Fibroblast of the conjunctiva (primary cell): ENCODE measurements around the gene APBB2.
"Not testable (repeated sequence)": the region's sequence is repeated elsewhere in the genome, so short reads cannot be mapped to it uniquely, and the experiment has no call there.

ENCODE experiments used
- DNase-seq: peaks from one replicate; pipeline ENCODE4 v3.0.0-alpha.2; 2010; ENCODE audit warnings: low read depth

The APBB2 gene

DNA sequence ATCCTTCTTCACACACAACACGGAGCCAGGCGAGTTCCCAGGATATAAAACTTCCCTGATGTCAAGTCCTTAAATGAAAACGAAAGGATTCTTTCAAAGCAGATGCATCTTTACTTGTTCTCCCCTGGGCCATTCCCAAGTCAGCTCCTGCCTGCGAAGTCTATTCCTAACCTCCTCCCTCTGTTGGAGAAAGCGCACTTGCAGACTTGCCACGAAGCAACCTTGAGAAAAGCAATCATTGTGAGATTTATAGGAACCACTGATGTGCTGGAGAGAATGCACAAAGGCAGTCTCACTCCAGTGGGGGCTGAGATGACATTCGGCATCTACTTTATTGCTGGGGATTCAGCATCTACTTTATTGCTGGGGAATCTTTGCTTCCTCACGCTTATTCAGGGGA is 308.9 kb downstream of the APBB2 start:
- no peak for DNase-seq

DNA sequence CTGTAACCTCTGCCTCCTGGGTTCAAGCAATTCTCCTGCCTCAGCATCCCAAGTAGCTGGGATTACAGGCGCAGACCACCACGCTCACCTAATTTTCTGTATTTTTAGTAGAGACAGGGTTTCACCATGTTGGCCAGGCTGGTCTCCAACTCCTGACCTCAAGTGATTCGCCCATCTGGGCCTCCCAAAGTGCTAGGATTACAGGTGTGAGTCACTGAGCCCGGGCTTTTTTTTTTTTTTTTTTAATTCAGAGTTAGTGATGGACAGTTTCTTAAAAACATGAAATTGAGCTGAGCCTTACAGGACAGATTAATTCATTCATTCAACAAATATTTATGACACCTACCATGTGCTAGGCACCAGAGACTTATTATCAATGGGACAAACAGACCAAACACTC is 313.8 kb downstream of the APBB2 start:
- DNase-seq: not testable (repeated sequence)

DNA sequence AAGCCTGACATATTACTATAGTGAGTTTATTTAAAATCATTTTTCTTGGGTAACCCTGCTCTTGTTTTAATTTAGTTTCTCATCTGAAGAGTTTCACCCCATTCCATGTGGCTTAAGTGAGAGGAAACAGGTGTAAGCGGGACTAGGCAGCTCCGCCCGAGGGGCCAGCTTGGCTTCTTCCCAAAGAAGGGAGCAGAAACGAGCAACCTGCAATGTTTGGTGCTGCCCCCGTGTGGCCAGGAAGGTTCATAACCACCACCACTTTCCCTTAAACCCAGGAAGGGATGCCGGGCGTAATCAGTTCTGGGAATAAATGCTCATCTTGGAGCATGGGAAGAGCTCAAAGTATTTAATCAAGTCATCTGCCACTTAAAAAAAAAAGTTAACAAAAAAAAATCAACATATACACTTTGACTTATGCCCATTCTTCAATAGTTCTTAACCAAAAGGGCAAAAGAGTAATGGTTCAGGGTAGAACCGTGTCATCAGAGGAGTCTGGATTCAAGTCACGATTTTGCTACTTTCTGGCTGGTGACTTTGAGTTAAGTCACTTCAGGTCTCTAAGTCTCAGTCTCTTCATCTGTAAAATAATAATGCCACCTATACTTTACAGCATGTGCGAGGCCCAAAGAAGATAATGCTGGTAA is 316.7 kb downstream of the APBB2 start:
- peak; percentile 26 for DNase-seq

DNA sequence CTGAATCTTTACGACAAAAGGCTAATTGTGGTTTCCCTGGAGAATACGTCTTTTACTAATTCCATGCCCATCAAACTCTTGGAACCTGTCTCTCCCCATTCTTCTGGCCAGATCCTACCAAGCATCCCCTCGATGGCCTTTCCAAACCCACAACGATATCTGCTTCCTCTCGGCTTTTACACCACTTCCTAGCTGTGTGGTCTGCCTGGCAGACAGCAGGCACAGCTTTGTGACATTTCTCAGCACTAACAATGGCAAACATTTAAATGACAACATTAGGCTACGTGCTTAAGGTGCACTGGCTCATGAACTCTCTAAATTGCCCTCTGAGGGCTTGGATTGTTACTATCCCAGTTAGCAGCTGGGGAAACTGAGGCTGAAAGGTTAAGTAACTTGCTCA is 323.6 kb downstream of the APBB2 start:
- DNase-seq: no peak

DNA sequence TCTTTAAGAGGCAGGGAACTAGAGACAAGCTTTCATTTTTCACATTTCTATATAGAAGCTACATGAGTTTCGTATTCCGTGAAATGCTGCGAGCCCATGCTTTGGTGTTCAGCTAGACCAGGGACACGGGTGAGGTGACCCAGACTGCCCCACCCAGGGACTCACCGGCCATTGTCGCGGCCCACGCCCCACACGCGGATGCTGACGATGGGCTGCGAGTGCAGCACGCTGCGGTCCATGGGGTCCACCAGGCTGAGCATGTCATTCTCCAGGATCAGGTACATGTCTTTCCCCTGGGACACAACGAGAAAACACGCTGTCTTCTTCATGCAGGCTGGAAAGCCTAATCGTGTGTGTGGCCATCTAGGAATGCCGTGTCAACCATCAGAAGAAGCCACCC is 324.1 kb downstream of the APBB2 start:
- no peak for DNase-seq

DNA sequence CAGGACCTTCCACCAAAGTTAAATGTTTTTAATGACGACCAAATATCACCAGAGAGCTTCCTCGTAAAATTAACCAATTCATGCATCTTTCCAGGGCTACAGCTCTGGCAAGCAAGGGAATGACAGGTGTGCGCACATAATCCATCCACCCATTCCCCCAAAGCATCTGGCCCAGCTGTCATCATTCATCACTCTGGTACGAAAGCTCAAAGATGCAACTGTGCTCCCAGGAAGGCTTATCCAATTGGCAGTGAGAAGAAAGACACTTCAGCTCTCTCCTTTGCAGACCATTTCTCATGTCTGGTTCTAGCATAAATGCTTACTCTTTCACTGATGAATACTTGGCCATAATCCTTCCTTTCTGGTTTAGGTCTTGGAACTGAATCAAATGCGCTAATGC is 325.4 kb downstream of the APBB2 start:
- DNase-seq: no peak

DNA sequence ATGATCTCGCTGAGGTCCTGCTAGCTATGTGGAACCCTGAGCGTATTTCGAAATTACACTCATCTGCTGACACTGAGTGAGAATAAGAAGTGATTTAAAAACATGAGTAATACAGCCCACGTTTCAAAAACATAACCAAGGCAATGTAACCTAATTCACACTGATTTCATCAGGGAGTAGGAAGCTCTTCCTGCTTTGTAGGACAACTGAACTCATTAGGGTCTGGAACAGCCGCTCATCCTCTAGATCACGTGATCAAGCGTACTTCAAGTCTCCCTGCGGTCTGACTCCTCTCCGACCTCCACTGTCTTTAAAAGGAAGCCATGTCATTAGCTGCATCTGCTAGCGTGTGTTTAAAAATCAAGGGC is 326.6 kb downstream of the APBB2 start:
- DNase-seq: peak; percentile 79

DNA sequence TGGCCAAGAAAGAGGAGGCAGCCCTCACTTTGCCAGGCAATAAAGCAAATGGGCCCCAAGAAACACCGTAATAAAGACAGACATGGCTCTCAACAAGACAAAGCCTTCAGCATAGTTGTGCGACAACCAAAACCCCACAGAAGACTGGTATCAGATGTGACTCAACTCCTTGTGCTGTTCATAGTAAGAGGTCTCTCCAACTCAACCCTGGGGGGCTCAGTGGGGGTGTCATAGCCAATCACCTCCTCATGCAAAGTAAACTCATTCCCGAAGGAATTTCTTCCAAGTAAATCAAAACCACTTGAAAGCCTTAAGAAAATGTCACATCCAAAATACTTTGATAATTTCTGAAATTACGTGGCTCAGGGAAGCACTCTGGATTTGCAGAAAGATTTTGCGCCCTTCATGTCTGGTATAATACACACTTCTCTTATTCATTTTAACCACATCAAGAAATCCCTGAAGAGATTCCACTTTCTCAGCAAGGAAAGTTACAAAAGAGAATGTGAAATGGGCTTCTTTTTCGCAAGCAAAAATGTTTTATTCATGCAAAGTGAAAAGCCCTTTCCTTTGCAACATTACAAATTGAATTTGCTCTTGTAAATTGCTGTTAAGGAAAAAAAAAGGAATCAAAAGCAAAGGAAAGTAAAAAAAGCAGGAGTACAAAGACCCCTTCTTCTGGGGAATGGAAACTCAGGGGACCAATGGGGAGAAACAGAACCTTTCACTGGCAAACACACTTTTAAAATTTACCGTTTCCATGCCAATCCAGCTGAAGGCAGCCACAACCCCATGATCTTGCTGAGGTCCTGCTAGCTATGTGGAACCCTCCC is 327.2 kb downstream of the APBB2 start:
- no peak for DNase-seq

DNA sequence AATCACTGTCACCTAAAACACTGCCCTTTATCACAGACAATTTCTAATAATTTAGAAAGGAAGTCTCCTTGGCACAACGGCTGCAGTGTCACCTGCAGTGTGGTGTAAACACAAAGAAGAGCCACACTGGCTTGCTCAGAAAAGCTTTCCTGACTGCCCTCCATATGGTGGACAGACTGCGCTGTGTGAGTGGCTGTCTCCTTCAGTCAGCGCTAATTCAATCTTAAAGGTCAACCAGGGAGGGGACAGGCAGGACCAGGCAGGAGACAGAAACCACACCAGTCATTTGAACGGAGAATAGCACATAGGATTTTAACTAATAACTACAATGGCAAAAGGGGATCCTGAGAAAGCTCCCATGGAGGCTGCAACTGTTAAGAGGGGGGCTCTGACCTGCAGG is 332.5 kb downstream of the APBB2 start:
- DNase-seq: no peak

DNA sequence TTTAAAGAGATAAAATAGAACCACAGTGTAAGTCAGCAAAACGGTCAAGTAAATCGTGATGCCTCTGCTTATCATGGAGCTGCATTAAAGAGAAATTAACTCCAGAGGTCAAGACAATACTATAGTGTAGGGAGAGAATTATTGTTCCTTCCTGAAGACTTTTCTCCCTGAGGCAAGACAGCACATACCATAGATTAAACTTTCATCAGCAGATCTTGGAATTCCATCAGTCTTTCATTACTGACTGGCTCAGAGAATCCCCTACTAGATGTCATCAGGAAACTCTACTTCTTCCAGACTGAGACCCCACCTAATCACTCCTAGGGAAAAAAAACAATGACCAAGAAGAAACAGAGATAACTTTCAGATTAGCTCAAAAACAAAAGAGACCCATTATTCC is 333.2 kb downstream of the APBB2 start:
- DNase-seq: no peak

DNA sequence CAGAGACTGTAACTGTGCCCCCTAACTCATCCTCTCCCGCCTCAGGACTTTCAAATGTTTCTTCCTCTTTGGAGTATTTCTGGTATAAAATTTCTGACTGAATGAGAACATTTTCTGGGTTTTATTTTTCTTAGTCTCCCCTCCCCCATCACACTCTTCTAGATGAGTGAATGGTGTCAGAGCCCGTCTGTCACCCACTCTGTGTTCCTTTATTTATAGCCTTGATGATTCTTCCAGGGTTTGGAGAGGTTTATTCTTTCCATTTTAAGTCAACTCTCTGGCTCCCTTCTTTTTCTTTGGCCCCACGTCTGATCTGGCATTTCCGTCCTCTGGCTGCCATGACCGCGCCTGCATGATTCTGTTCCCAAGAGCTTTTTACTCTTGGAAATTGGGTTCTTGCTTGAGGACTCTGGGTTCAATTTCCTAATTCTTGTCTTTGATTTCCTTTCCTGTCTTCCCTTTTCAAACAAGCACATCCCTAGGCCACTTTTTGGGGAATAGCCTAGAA is 335.7 kb downstream of the APBB2 start:
- no peak for DNase-seq

DNA sequence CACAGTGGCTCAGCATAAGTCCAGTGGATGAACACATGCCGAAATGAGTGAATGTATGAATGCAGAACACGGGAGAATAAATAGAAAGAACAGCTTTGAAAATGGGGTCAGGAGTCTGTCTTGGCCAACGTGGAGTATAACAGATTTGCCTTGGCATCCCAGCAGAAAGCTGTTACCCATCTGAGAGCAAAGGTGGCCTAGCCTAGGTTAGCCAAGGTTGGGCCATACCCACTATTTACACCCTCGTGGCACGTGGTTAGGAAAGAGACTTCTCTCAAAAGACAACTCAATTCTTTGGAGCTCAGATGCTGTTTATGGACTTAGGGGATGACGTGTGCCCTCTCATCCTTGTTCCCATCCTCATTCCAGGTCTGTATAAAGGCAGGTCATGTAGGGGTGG is 337.3 kb downstream of the APBB2 start:
- DNase-seq: no peak

DNA sequence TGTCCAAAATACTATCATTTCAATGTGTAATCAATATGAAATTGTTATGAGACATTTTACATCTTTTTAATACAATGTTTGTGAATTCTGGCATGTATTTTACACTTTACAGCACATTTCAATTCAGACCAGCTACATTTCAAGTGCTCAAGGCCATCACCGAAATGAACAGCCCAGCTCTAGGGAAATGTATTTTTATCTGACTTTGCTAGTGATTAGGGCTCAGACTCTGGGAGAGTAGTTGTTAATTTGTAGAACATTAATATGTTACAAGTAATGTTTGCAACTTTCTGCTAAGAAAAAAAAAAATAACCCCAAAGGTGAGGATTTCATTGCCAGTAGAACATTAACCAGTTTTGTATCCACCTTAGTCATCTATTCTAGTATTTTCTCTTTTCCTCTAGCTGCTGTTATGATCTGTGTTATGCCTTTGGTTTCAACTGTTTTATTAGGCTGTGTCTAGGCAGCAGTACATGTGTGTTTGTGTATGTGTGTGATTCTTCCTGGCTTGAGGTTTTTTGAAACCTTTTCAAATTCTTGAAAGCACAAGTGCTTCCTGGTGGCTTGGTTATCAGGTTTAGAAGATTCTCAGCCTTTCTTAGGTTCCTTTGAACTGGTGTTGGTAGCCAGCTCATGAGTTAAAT is 338.7 kb downstream of the APBB2 start:
- DNase-seq: no peak

DNA sequence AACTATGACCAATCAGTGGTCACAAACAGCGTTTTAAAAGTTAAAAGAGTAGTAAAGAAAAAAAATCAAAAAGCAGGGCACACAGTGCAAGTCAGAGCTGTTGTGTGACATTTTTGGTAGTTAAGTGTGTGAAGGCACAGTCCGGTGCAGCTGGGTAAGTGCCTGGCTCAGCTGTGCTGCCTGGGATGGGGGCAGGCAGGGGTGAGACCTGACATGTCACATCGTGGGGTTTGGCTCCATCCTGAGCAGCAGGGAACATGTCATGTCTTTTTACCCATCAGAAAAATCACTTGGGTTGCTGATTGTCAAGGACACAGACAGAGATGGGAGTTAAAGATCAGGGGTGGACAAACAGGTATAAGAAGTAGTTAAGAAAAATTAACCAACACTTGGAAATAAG is 339.4 kb downstream of the APBB2 start:
- DNase-seq: no peak

DNA sequence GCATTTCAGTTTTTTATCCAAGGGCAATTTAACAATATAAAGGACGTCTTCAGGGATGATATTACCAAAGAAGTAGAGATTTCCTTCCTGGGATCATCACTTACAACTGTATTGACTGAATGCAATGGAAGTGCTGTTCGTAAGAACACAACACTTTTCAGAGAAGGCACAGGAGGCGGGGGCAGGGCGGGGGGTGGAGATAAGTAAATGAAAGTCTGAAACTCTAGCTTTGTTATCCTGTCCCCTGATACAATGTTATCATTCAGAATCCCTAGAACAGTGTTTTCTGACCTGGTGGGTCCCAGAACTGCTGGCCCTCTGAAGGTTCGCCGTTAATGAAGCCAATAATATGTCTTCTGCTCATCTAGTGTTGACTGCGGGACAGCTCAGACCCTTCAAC is 340.0 kb downstream of the APBB2 start:
- DNase-seq: no peak

DNA sequence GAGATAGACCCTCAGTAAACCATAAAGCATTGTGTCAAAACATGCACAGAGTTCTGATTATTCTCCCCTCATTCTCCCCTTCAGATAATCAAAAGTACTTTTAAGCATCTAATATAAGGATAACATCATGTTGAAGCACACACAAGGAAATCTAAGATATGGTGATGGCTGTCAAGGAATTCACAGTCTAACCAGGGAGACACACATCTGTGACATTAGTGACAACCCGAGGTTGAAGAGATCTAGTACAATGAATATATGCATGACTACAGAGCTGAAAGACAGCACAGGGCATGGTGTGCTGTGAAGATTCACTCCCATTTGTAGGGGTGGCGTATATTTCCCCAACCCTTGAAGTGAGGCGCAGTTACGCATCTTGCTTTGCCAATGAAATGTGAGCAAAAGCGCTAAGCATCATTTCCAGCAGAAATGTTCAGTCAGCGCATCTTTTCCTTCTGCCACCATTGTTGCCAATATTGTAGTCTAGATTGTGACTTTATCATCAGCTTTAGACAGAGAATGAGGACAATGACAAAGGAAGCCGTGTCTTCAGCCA is 342.6 kb downstream of the APBB2 start:
- no peak for DNase-seq

DNA sequence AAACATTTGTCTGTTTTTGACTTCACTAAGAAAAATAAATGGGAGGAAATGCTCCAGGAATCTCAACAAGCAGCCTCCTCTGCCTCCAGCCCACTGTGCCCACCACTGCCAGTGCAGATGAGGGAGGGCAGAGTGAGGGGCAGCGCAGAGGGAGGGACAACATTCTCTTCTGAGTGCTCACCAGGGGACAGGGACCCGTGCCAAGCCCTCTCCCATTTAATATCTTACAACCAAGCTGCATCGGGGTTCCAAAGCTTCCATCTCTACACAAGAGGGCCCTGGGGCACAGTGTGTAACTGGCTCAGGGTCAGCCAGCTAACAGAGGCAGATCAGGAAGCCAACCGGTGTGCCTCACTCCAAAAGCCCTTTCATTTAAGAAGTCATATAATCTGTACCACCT is 344.2 kb downstream of the APBB2 start:
- DNase-seq: no peak

DNA sequence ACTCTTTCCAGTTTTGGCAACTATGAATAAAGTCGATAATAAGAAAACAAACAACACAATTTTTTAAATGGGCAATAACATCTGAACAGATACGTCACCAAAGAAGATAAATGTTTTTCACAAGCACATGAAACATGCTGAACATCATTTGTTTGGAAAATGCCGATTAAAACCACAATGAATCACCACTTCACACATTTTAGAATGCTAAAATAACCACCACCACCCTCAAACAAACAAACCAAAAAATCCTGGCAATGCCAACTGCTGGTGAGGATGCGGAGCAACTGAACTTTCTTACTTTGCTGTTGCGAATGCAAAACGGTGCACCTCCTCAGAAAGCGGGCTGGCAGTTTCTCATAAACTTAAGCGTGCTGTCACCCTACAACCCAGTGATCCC is 348.6 kb downstream of the APBB2 start:
- DNase-seq: no peak

DNA sequence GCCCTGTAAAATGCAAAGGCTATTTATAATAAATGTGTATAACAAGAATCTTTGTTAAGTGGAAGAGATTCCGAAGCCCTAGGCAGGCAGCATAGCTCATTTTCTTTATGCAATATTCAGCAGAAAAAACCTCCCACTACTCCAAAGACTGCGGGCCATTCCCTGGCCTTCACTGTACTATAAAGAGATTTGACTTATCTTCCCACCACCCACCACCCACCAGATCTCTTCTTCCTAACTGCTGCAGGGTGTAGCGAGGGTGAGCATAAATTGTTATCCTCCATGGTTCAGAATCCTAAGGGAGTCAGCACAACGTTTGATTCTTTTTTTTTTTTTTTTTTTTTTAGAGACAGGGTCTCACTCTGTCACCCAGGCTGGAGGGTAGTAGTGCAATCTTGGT is 349.8 kb downstream of the APBB2 start:
- no peak for DNase-seq

DNA sequence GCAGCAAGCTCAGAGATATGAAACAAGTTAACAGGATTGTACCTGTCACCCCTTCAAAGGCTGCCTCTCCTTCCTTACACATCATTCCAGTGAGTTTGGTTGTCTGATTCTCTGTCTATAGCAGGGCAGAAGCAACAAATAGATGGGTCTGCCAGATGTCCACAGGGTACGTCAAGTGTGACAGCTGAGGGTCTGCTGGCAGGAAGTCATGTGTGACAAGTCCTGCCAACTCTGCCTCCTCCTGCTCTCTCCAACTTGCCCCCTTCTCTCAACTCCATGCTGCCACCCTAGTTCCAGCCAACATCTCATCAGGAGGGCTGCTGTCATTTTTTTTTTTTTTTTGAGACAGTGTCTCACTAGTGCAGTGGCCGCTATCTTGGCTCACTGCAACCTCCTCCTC is 355.4 kb downstream of the APBB2 start:
- no peak for DNase-seq

DNA sequence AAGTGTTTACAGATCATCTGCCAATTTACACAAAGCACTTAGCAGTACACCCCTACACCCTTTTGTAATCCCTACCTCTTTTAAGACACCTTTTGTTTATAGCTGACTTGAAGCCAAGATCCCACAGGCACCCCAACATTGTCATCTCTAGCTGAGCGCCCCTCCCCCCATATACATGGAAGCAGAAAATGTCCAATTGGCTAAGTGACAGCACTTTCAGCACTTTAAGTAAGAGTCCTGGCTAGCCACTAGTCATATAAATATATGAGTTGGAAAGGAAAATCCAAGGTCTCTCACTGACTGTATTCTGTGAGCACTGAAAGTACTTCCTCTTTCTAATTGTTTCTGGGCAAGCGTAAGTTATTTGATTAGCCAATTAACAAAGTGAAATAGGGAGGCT is 356.4 kb downstream of the APBB2 start:
- DNase-seq: no peak

DNA sequence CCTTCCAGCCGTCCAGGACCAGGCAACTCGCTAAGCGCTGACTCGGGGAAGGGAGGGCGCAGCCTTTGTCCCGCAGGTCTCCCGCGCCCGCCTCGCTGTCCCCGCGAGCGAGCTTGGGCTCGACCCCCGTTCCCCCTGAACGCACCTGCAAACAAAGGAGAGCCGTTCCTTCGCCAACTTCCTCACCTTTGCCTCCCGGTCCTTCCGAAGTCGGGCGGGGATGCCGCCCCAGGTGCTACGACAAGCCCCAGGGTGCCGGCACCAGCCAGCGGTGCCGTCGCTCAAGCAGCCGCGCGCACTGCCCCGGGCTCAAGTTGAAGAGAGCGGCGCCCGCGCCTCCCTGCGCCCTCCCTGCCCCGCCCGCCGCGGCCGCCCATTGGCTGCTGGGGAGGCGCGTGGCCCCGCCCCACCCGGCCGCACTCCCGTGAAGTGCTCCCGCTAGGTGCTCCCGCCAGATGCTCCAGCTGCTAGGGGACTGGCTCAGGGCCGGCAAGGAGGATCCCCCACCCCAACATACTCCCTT is 357.4 kb downstream of the APBB2 start:
- peak; percentile 12 for DNase-seq
